Lower lobe of right lung (tissue), 2 donors: ENCODE measurements around the gene SRSF3. TPM values are rescaled to one million over a fixed set of nuclear protein-coding genes. Genes with fewer than 3 reads are reported as not detected.
A peak's percentile ranks its signal among the peaks of the same experiment; 100 is the strongest.

Experiments used
- ATAC-seq, 2 donors: fragments of 200-7000 bp; cut with Tn5 transposase; one replicate each; pipeline ENCODE4 v1.9.1; 2020 to 2022; ENCODE audit warnings: mild to moderate bottlenecking in 2 of 2, moderate library complexity in 2 of 2
- DNase-seq: peaks from one replicate; pipeline ENCODE4 v3.0.0-alpha.2; 2020
- H3K27ac ChIP-seq: fragments of 200-600 bp; one replicate; pipeline ENCODE4 v1.8.0; 2022
- H3K27me3 ChIP-seq: fragments of 200-600 bp; one replicate; pipeline ENCODE4 v1.8.0; 2022; ENCODE audit warnings: low read depth
- H3K36me3 ChIP-seq: fragments of 200-600 bp; one replicate; pipeline ENCODE4 v1.8.0; 2022; ENCODE audit warnings: mild to moderate bottlenecking
- H3K4me1 ChIP-seq: fragments of 200-600 bp; one replicate; pipeline ENCODE4 v1.8.0; 2022
- H3K4me3 ChIP-seq: fragments of 200-600 bp; one replicate; pipeline ENCODE4 v1.8.0; 2022; ENCODE audit warnings: mild to moderate bottlenecking
- H3K9me3 ChIP-seq: fragments of 200-600 bp; one replicate; pipeline ENCODE4 v1.8.0; 2022
- CTCF ChIP-seq: fragments of 200-600 bp; IDR thresholded peaks from one replicate; pipeline ENCODE4 v1.8.0; 2022; ENCODE audit warnings: antibody characterized with exemption, mild to moderate bottlenecking
- intact Hi-C: fragments of 100-400 bp; cut with DNase I; formaldehyde crosslinking; loops from one replicate; pipeline ENCODE4 v1.11.0; 2022
- total RNA-seq: library from RNA; stranded (reverse); fragmentation: NEBNext Ultra II Directional; extraction: Animal tissue kit (Norgen Biotek cat#: 25700); gene quantifications from one replicate; pipeline ENCODE4 v1.2.1, GENCODE V29; 2021
- donor health status: DM: no; HTN: yes; CAD: no; lungs with severe emphysema.

The SRSF3 gene
- total RNA-seq, 1 donor from 2014 or later: 180 TPM

- ATAC-seq (no peak), DNase-seq (no peak)
- no peaks in the 10 kb centered on the region for H3K9me3 ChIP-seq
- intact Hi-C loops: no loop called here
- H3K27ac ChIP-seq: peak overlapping the region; percentile 95
- no peaks in the 10 kb centered on the region for H3K27me3 ChIP-seq
- no peaks in the 10 kb centered on the region for H3K36me3 ChIP-seq
- no peak for TF ChIP-seq CTCF
- H3K4me3 ChIP-seq: peak overlapping the region; percentile 94
- H3K4me1 ChIP-seq: peaks cover 39% of the 10 kb centered on the region
Measured at GRCh38 chr6:36547646-36548400, 46.3 kb upstream of the SRSF3 start.

GRCh38 chr6:36548401-36548743 lies 45.8 kb upstream of the SRSF3 start:
- TF ChIP-seq CTCF: no peak
- Histone ChIP-seq H3K27me3 (no peaks in the 10 kb centered on the region), H3K4me1 (peaks cover 34% of the 10 kb centered on the region), H3K4me3 (no peak overlapping the region), H3K9me3 (no peaks in the 10 kb centered on the region), H3K27ac (no peak overlapping the region), H3K36me3 (no peaks in the 10 kb centered on the region)
- intact Hi-C loops: no loop called here
- ATAC-seq (no peak), DNase-seq (no peak)

GRCh38 chr6:36550473-36551000 lies 43.6 kb upstream of the SRSF3 start:
- no peak overlapping the region for H3K27ac ChIP-seq
- no peaks in the 10 kb centered on the region for H3K9me3 ChIP-seq
- H3K4me3 ChIP-seq: no peak overlapping the region
- ATAC-seq (no peak), DNase-seq (no peak)
- intact Hi-C loops: no loop called here
- no peaks in the 10 kb centered on the region for H3K27me3 ChIP-seq
- peaks cover 15% of the 10 kb centered on the region for H3K4me1 ChIP-seq
- no peaks in the 10 kb centered on the region for H3K36me3 ChIP-seq
- TF ChIP-seq CTCF: no peak

- no peaks in the 10 kb centered on the region for H3K9me3 ChIP-seq
- no peak for ATAC-seq
- H3K4me3 ChIP-seq: no peak overlapping the region
- H3K36me3 ChIP-seq: no peaks in the 10 kb centered on the region
- no peak for TF ChIP-seq CTCF
- no peak overlapping the region for H3K27ac ChIP-seq
- H3K4me1 ChIP-seq: peaks cover 14% of the 10 kb centered on the region
- intact Hi-C loops: no loop called here
- no peak for DNase-seq
- H3K27me3 ChIP-seq: no peaks in the 10 kb centered on the region
Measured at GRCh38 chr6:36555750-36556252, 38.4 kb upstream of the SRSF3 start.

GRCh38 chr6:36556281-36556680 lies 37.9 kb upstream of the SRSF3 start:
- H3K4me3 ChIP-seq: no peak overlapping the region
- intact Hi-C loops: no loop called here
- no peak for ATAC-seq
- H3K36me3 ChIP-seq: no peaks in the 10 kb centered on the region
- DNase-seq: no peak
- no peak for TF ChIP-seq CTCF
- no peaks in the 10 kb centered on the region for H3K9me3 ChIP-seq
- H3K4me1 ChIP-seq: peaks cover 14% of the 10 kb centered on the region
- H3K27me3 ChIP-seq: no peaks in the 10 kb centered on the region
- H3K27ac ChIP-seq: no peak overlapping the region
